Glutamatergic neuron (in vitro differentiated cells): Measurements from ENCODE around the gene DMXL2. TPM values are rescaled to one million over a fixed set of nuclear protein-coding genes. Genes with fewer than 3 reads are reported as not detected.

Source experiments
- DNase-seq: peaks from one replicate; pipeline ENCODE4 v3.0.0; 2022
- H3K27ac Mint-ChIP-seq: one replicate; pipeline ENCODE4 v1.8.0; 2020; ENCODE audit warnings: mild to moderate bottlenecking, mixed read lengths, inconsistent platforms; ENCODE audit not compliant: unreplicated experiment
- H3K27me3 Mint-ChIP-seq: one replicate; pipeline ENCODE4 v1.8.0; 2020; ENCODE audit warnings: mild to moderate bottlenecking, moderate library complexity, mixed read lengths, inconsistent platforms; ENCODE audit not compliant: unreplicated experiment
- H3K36me3 Mint-ChIP-seq: one replicate; pipeline ENCODE4 v1.8.0; 2020; ENCODE audit warnings: mild to moderate bottlenecking, mixed read lengths, inconsistent platforms; ENCODE audit not compliant: unreplicated experiment
- H3K4me1 Mint-ChIP-seq: one replicate; pipeline ENCODE4 v1.8.0; 2020; ENCODE audit warnings: mild to moderate bottlenecking, low read depth, mixed read lengths, inconsistent platforms; ENCODE audit not compliant: unreplicated experiment
- H3K4me3 Mint-ChIP-seq: one replicate; pipeline ENCODE4 v1.8.0; 2020; ENCODE audit warnings: mild to moderate bottlenecking, mixed read lengths, inconsistent platforms; ENCODE audit not compliant: unreplicated experiment
- H3K9me3 Mint-ChIP-seq: one replicate; pipeline ENCODE4 v1.8.0; 2020; ENCODE audit warnings: mild to moderate bottlenecking, moderate library complexity, mixed read lengths, inconsistent platforms; ENCODE audit not compliant: unreplicated experiment
- total RNA-seq: library from RNA; stranded (reverse); fragmentation: NEBNext Ultra II Directional; extraction: Animal tissue kit (Norgen Biotek cat#: 25700); gene quantifications from one replicate; pipeline ENCODE4 v1.2.1, GENCODE V29; 2021; ENCODE audit not compliant: unreplicated experiment
- TF ChIP-seq, protein P1 (sequence below): fragments of 200-600 bp; sonication (generic); IDR thresholded peaks from one replicate; pipeline ENCODE4 v1.5.0; 2021; ENCODE audit not compliant: partially characterized antibody, unreplicated experiment

Gene DMXL2
- total RNA-seq, 1 donor from 2014 or later: 48.2 TPM

DNA sequence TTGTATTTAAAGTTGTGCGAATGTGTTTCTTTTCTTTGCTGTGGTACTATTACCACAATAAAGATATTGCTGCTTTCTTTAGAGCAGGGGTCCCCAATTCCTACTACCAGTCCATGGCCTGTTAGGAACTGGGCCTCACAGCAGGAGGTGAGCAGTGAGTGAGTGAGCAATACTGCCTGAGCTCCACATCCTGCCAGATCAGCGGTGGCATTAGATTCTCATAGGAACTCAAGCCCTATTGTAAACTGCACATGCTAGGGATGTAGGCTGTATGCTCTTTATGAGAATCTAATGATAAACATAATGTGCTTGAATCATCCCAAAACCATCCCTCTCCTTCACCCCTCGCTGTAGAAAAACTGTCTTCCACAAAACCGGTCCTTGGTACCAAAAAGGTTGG is 41.6 kb downstream of the DMXL2 start:
- Mint-ChIP-seq H3K9me3 (no peaks in the 10 kb centered on the region), H3K27me3 (no peaks in the 10 kb centered on the region), H3K4me3 (no peak overlapping the region), H3K4me1 (no peaks in the 10 kb centered on the region), H3K36me3 (peaks cover 5% of the 10 kb centered on the region), H3K27ac (no peak overlapping the region)
- TF ChIP-seq, protein P1, sequence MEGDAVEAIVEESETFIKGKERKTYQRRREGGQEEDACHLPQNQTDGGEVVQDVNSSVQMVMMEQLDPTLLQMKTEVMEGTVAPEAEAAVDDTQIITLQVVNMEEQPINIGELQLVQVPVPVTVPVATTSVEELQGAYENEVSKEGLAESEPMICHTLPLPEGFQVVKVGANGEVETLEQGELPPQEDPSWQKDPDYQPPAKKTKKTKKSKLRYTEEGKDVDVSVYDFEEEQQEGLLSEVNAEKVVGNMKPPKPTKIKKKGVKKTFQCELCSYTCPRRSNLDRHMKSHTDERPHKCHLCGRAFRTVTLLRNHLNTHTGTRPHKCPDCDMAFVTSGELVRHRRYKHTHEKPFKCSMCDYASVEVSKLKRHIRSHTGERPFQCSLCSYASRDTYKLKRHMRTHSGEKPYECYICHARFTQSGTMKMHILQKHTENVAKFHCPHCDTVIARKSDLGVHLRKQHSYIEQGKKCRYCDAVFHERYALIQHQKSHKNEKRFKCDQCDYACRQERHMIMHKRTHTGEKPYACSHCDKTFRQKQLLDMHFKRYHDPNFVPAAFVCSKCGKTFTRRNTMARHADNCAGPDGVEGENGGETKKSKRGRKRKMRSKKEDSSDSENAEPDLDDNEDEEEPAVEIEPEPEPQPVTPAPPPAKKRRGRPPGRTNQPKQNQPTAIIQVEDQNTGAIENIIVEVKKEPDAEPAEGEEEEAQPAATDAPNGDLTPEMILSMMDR: no peak
- DNase-seq: no peak

DNA sequence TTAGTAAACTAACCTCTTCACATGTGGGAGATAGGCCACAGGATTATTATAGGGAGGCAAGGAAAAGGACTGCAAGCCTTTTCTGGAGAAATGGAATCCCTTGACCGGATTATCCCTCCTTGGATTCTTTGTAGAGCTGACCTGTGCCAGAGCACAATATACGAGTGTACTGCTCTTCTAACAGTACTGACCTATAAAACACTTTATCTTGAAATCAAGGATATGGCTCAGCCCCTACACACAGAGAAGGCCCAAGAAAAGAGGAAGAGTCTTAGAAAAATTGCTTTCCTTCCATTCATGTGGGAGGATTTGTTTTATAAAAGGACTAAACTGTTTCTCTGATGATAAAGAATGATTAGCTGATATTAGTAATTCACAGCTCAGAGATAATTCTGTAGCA is 42.2 kb downstream of the DMXL2 start:
- TF ChIP-seq, protein P1: no peak
- DNase-seq: no peak
- Mint-ChIP-seq H3K4me1 (no peaks in the 10 kb centered on the region), H3K27ac (no peak overlapping the region), H3K36me3 (peaks cover 2% of the 10 kb centered on the region), H3K9me3 (no peaks in the 10 kb centered on the region), H3K27me3 (no peaks in the 10 kb centered on the region), H3K4me3 (no peak overlapping the region)

DNA sequence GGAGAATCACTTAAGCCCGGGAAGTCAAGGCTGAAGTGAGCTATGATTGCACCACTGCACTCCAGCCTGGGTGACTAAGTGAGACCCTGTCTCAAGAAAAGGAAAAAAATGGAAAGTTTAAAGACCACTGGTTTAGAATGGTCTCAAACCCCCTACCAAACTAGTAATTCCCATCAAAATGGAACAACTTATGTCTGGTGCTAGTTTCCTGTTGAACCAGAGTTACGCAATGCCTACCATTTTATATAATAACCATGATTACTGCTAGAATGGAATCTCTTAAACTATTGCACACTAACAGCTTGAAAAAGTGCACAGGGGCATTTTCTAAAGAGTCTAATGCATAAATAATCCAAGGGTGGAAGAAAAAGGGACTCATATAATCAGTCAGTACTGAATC is 43.6 kb downstream of the DMXL2 start:
- H3K9me3 Mint-ChIP-seq: no peaks in the 10 kb centered on the region

DNA sequence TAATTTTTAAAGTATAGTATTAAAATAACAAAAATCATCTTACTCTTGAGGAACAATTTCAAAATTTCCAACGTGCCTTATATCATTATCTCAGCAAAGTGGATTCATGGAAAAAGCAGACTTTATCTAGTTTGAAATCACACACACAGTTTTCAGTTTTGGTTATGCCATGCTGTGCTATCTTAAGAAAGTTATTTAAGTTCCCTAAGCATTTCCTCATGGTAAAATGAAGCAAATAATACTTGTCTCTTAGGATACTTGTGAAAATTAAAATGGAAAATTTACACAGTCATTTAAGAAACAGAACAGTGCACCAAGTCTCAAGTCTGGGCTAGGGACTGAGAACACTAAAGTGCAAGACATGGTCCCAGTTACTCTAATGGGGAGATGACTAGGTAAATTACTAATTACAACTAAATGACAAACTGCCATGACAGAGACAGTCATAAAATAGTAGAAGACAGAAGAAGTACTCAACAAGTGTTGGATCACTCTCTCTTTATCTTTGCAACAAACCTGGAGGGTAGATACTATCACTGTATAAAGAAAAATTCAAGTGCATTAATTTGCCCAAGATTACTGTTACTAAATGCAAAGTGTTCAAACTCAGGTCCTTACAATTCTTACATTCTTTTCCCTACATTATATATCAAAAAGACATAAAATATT is 44.8 kb downstream of the DMXL2 start:
- Mint-ChIP-seq H3K27ac (no peak overlapping the region), H3K27me3 (no peaks in the 10 kb centered on the region), H3K36me3 (no peaks in the 10 kb centered on the region), H3K4me1 (no peaks in the 10 kb centered on the region), H3K4me3 (no peak overlapping the region), H3K9me3 (no peaks in the 10 kb centered on the region)
- no peak for DNase-seq
- TF ChIP-seq, protein P1: no peak

More for the DNA sequence above, 43.6 kb downstream of the DMXL2 start:
- H3K27me3 Mint-ChIP-seq: no peaks in the 10 kb centered on the region
- TF ChIP-seq, protein P1: no peak
- H3K4me1 Mint-ChIP-seq: no peaks in the 10 kb centered on the region
- DNase-seq: no peak
- no peaks in the 10 kb centered on the region for H3K36me3 Mint-ChIP-seq
- H3K27ac Mint-ChIP-seq: no peak overlapping the region
- H3K4me3 Mint-ChIP-seq: no peak overlapping the region

DNA sequence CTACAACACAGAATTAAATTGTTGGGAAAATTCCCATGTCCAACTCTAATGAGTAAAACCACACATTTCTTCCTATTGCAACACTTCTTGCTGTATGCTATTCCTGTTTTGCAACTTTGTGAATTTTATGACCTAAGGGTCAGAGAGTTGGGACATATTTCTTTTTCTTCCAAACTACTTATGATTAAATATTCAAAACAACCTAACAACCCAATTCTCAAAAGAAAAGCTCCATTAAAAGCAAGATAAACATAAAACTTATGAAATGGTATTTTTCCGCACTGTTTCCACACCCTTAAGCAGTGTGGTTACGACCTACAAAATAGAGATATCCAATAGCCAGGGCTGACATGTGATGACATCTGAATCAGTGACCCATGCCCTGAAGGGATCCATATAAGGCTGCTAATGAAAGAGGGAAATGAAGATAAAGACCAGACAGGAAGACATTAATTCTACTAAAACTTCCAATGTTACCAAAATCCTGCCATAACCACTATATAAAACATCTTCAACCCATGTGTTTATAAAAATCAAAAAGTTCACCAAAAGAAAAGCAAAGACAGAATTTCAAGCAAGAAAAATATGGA is 45.6 kb downstream of the DMXL2 start:
- H3K27me3 Mint-ChIP-seq: no peaks in the 10 kb centered on the region
- no peak for DNase-seq
- no peaks in the 10 kb centered on the region for H3K4me1 Mint-ChIP-seq
- no peak overlapping the region for H3K27ac Mint-ChIP-seq
- TF ChIP-seq, protein P1: no peak
- H3K9me3 Mint-ChIP-seq: no peaks in the 10 kb centered on the region
- H3K36me3 Mint-ChIP-seq: no peaks in the 10 kb centered on the region
- no peak overlapping the region for H3K4me3 Mint-ChIP-seq
